Measurements from ENCODE around the gene NEURL3.

- TF ChIP-seq CTCF (IDR thresholded peaks at IDR 0.05; ENCODE audit: insufficient read depth, low read length, poor library complexity, severe bottlenecking) (no peak), EZH2phosphoT487 (conservative IDR thresholded peaks at IDR 0.05; ENCODE audit: low read length) (no peak)
Measured at GRCh38 chr2:96524482-96525210, 19.5 kb upstream of the NEURL3 start.

Data from SU-DHL-6 (cell line).